GM19238 (cell line): ENCODE results near the gene CLDN18.
A peak's percentile ranks its signal among the peaks of the same experiment; 100 is the strongest.

ENCODE experiments used
- DNase-seq: peaks from one replicate; pipeline ENCODE4 v3.0.0; 2011; ENCODE audit warnings: low spot score; ENCODE audit not compliant: insufficient read length

Gene CLDN18

GRCh38 chr3:138009476-138010272 is at the start of gene CLDN18:
Gene CLDN18 (plus strand): TSS chr3:138010165. CDS start chr3:138010226, 61 bp downstream.
- DNase-seq, result no peak

- DNase-seq, result no peak
These were observed 47.7 kb upstream of the CLDN18 start for GRCh38 chr3:137962251-137962650.

GRCh38 chr3:137963463-137963862 is 46.5 kb upstream of the CLDN18 start:
- DNase-seq, result no peak

GRCh38 chr3:137970914-137971831 is 38.8 kb upstream of the CLDN18 start:
- peak; percentile 42 for DNase-seq

- no peak for DNase-seq
These were observed 37.6 kb upstream of the CLDN18 start for GRCh38 chr3:137972396-137972795.

GRCh38 chr3:137978328-137978727 is 31.6 kb upstream of the CLDN18 start:
- no peak for DNase-seq

- no peak for DNase-seq
These were observed 22.2 kb upstream of the CLDN18 start for GRCh38 chr3:137987723-137988122.

GRCh38 chr3:137988152-137988551 is 21.8 kb upstream of the CLDN18 start:
- DNase-seq, result peak; percentile 50

GRCh38 chr3:137988982-137989381 is 21.0 kb upstream of the CLDN18 start:
- peak; percentile 15 for DNase-seq

GRCh38 chr3:137990427-137990826 is 19.5 kb upstream of the CLDN18 start:
- DNase-seq, result no peak

GRCh38 chr3:137992592-137992991 is 17.4 kb upstream of the CLDN18 start:
- DNase-seq, result no peak

- DNase-seq, result no peak
These were observed 11.6 kb upstream of the CLDN18 start for GRCh38 chr3:137998121-137999042.

GRCh38 chr3:138003069-138003468 is 6.9 kb upstream of the CLDN18 start:
- no peak for DNase-seq

GRCh38 chr3:138005627-138006026 is 4.3 kb upstream of the CLDN18 start:
- DNase-seq, result no peak

- no peak for DNase-seq
These were observed 2.1 kb upstream of the CLDN18 start for GRCh38 chr3:138007898-138008297.

- DNase-seq, result no peak
These were observed 267 bp downstream of the CLDN18 start for GRCh38 chr3:138010273-138010590.

- DNase-seq, result no peak
These were observed 1.8 kb downstream of the CLDN18 start for GRCh38 chr3:138011722-138012121.

GRCh38 chr3:138012526-138012925 is 2.6 kb downstream of the CLDN18 start:
- no peak for DNase-seq

GRCh38 chr3:138016065-138016464 is 6.1 kb downstream of the CLDN18 start:
- no peak for DNase-seq

- DNase-seq, result no peak
These were observed 9.5 kb downstream of the CLDN18 start for GRCh38 chr3:138019281-138020069.

- DNase-seq, result no peak
These were observed 13.8 kb downstream of the CLDN18 start for GRCh38 chr3:138023754-138024153.
